ENCODE results near the gene DNAL1. TPM values are rescaled to one million over a fixed set of nuclear protein-coding genes. Genes with fewer than 3 reads are reported as not detected.
"Not testable (repeated sequence)": the region's sequence is repeated elsewhere in the genome, so short reads cannot be mapped to it uniquely, and the experiment has no call there.

The DNAL1 gene
- total RNA-seq, 1 donor from 2014 or later, result 17.1 TPM

DNA sequence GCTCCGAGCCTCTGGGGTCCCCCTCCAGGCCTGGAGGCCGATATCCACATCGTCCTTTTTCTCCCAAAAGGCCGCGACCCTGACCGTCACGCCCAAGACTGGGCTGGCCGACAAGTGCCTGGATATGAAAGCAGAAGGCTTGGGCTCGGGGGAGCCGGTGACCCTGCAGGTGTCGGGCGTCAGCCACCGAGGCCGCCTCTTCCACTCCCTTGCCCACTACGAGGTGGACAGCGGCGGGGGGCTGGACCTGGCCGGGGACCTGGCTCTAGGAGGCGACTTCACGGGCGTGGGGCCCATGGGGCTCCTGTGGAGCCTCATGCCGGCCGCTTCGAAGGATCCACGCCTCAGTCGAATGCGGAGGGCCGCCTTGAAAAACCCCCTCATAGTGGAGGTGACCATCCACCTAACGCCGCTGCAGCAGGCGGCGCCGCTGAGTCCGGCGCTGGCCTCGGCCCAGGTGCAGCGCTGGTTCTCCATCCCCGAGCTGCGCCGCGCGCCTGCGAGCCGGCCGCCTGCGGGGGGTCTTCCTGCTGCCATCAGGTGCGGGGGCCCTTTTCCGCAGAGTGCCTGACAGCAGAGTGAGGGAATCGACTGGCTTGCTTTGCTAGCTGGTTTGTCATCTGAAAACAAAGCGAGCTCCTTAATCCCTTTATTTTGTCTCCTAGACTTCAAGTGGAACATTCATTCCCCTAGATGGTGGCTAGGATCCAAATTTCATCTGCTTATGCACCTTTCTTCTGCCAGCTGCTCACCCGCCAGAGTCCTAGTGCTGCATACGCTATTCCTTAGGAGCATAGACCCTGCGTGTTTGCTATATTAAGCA, 10.6 kb upstream of the DNAL1 start:
- intact Hi-C loops (cut with DNase I), result loop anchor here (1.0 kb wide), 1 partner anchor 123 kb away; no protein-coding TSS in a partner anchor
- DNase-seq (ENCODE audit: low spot score), result peak; percentile 78

- DNase-seq (ENCODE audit: low spot score); intact Hi-C loops (cut with DNase I): not testable (repeated sequence)
Observed at GRCh38 chr14:73636355-73636754, 8.4 kb upstream of the DNAL1 start.

DNA sequence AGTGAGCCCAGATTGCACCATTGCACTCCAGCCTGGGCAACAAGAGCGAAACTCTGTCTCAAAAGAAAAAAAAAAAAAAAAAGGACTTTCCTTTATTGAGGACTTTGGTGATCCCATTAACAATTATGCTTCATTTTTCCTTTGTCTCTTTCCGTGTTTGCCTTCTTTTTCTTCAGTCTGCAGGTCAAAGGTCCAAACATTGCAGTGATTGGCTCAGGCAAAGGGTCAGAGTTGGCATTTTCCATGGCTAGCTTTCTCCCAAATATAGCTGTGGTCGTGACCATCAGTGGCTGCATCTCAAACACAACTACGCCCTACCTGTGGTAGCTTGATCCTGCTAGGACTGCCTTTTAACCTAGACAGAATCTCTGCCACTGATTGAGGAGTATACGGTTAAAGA, 7.0 kb upstream of the DNAL1 start:
- DNase-seq (ENCODE audit: low spot score), result no peak
- intact Hi-C loops (cut with DNase I), result no loop called here

GRCh38 chr14:73640796-73641365, 3.9 kb upstream of the DNAL1 start:
- no peak for DNase-seq (ENCODE audit: low spot score)
- intact Hi-C loops (cut with DNase I), result loop anchor here (5.0 to 10.0 kb wide), 2 partner anchors 71 to 184 kb away; partner anchors contain the start of gene PNMA1

DNA sequence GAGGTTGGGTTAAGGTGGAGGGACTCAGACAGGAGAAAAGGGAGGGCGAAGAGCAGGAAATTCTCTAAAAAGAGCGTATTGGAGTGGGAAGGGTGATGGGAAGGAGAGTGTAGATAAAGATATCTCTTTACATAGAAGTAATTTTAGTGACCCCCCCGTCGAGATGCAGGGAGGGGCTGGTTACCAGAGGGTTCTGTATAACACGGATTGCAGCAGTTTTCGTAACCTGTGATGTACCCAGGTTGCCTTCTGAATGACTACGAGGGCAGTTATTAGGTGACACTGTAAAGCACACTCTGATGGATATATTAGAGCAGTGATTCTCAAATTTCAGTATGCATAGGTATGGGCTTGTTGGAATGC, 443 bp downstream of the DNAL1 start:
- DNase-seq (ENCODE audit: low spot score), result no peak
- intact Hi-C loops (cut with DNase I), result loop anchor here (10.0 kb wide), 1 partner anchor 180 kb away; no protein-coding TSS in a partner anchor

- intact Hi-C loops (cut with DNase I), result no loop called here
- DNase-seq (ENCODE audit: low spot score), result no peak
Observed at GRCh38 chr14:73651005-73651404, 6.2 kb downstream of the DNAL1 start.

- no peak for DNase-seq (ENCODE audit: low spot score)
- intact Hi-C loops (cut with DNase I), result no loop called here
Observed at GRCh38 chr14:73655851-73656250, 11.1 kb downstream of the DNAL1 start.

DNA sequence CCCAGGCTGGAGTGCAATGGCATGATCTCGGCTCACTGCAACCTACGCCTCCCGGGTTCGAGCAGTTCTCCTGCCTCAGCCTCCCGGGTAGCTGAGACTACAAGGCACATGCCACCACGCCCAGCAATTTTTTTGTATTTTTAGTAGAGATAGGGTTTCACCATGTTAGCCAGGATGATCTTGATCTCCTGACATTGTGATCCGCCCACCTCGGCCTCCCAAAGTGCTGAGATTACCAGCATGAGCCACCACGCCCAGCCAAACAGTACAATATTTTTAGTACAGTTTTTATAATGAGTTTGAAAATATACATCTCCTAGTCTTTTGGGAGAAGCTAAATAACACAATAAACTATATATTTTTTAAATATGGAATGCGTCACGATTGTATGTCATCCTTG, 14.4 kb downstream of the DNAL1 start:
- intact Hi-C loops (cut with DNase I); DNase-seq (ENCODE audit: low spot score): not testable (repeated sequence)

DNA sequence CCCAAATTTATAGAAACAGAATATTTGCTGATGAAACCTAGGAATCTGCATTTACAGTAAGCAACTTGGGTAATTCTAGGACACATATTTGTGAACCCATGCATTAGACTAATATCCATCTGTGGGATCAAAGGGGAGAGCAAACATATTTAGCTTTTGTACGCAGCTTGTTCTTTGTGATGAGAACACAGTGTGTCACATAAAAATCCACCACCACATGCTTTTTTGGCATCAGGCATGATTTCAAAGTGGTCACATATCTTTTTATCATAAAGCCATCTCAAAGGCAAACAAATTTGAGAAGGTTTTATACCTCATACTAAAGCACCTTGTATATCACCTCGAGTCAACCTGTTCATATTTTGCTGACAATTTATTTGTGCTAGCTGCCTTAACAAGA, 15.7 kb downstream of the DNAL1 start:
- intact Hi-C loops (cut with DNase I), result no loop called here
- DNase-seq (ENCODE audit: low spot score), result no peak

- intact Hi-C loops (cut with DNase I), result no loop called here
- no peak for DNase-seq (ENCODE audit: low spot score)
Observed at GRCh38 chr14:73661872-73662271, 17.1 kb downstream of the DNAL1 start.

DNA sequence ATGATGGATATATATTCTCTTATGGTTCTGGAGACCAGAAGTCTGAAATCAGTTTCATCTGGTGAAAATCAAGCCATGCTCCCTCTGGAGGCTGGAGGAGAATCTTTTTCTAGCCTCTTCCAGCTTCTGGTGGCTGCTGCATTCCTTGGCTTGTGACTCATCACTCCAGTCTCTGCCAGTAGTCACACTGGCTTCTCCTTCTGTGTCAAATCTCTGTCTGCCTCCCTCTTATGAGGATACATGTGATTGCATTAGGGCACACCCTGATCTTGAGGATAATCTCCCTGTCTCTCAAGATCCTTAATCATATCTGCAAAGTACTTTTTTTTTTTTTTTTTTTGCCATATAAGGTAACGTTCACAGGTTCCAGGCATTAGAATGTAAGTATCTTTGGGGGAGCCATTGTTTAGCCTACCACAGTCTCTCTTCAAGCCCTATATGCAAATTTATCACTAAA, 17.7 kb downstream of the DNAL1 start:
- DNase-seq (ENCODE audit: low spot score), result no peak
- intact Hi-C loops (cut with DNase I), result no loop called here

GRCh38 chr14:73663548-73664212, 18.9 kb downstream of the DNAL1 start:
- intact Hi-C loops (cut with DNase I), result no loop called here

GRCh38 chr14:73665130-73665529, 20.3 kb downstream of the DNAL1 start:
- intact Hi-C loops (cut with DNase I), result no loop called here
- no peak for DNase-seq (ENCODE audit: low spot score)

More at GRCh38 chr14:73663548-73664212, 18.9 kb downstream of the DNAL1 start:
- no peak for DNase-seq (ENCODE audit: low spot score)

- no peak for DNase-seq (ENCODE audit: low spot score)
- intact Hi-C loops (cut with DNase I), result no loop called here
Observed at GRCh38 chr14:73666583-73666982, 21.8 kb downstream of the DNAL1 start.

GRCh38 chr14:73667854-73668253, 23.1 kb downstream of the DNAL1 start:
- intact Hi-C loops (cut with DNase I), result no loop called here
- DNase-seq (ENCODE audit: low spot score), result no peak

GRCh38 chr14:73674986-73675385, 30.2 kb downstream of the DNAL1 start:
- intact Hi-C loops (cut with DNase I), result no loop called here
- no peak for DNase-seq (ENCODE audit: low spot score)

DNA sequence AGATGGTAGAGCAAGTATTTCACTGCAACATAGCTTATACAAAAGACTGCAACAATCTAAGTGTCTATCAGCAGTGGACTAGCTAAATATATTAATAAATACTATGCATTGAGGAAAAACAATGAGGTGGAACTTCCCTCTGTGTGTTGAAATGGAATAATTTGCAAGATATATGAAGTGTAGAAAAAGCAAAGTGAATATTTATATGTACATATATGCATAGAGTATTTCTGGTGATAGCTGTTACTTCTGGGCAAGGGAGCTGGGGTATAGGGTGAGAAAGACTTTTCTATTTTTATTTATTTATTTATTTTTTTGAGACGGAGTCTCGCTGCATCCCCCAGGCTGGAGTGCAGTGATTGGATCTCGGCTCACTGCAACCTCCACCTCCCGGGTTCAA, 33.9 kb downstream of the DNAL1 start:
- intact Hi-C loops (cut with DNase I), result no loop called here
- no peak for DNase-seq (ENCODE audit: low spot score)

DNA sequence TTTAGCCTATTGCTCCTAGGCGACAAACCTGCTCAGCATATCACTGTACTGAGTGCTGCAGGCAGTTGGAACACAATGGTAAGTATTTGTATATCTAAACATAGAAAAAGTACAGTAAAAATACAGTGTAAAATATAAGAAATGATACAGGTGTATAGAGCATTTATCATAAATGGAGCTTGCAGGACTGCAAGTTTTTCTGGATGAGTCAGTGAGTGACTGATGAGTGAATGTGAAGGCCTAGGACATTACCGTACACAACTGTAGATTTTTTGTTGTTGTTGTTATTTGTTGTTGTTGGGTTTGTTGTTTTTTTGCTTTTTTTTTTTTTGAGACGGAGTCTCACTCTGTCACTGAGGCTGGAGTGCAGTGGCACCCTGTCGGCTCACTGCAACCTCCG, 36.0 kb downstream of the DNAL1 start:
- intact Hi-C loops (cut with DNase I), result no loop called here
- DNase-seq (ENCODE audit: low spot score), result no peak

DNA sequence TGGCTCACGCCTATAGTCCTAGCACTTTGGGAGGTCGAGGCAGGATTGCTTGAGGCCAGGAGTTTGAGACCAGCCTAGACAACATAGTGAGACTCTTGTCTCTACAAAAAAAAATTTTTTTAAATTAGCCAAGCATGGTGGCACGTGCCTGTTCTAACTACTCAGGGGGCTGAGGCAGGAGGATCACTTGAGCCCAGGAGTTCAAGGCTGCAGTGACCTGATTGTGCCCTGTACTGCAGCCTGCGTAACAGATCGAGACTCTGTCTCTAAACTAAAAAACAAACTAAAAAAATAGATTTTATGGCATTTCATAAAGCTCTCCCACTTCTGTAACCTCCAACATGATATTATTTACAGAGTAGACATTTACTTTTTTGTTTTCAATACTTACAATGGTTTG, 39.8 kb downstream of the DNAL1 start:
- no peak for DNase-seq (ENCODE audit: low spot score)
- intact Hi-C loops (cut with DNase I), result no loop called here

DNA sequence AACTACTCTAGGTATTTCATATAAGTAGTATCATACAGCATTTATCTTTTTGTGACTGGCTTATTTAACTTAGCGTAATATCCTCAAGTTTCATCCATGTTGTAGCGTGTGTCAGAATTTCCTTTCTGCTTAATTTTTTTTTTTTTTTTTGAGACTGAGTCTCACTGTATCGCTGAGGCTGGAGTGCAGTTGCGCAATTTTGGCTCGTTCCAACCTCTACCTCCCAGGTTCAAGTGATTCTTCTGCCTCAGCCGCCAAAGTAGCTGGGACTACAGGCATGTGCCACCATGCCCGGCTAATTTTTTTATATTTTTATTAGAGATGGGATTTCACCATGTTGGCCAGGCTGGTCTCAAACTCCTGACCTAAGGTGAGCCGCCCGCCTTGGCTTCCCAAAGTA, 40.5 kb downstream of the DNAL1 start:
- intact Hi-C loops (cut with DNase I), result no loop called here
- DNase-seq (ENCODE audit: low spot score), result no peak

GRCh38 chr14:73686901-73687300, 42.1 kb downstream of the DNAL1 start:
- intact Hi-C loops (cut with DNase I), result no loop called here
- DNase-seq (ENCODE audit: low spot score), result no peak

All from cardiac septum (tissue), 1 donor.